HG02571 (cell line): ENCODE data around the gene BAMBI.
A peak's percentile ranks its signal among the peaks of the same experiment; 100 is the strongest.
"Not testable (repeated sequence)": the region's sequence is repeated elsewhere in the genome, so short reads cannot be mapped to it uniquely, and the experiment has no call there.

Experiments used
- ATAC-seq: cut with Tn5 transposase; IDR thresholded peaks from one replicate; pipeline ENCODE4 v1.9.1; 2021; ENCODE audit warnings: mild to moderate bottlenecking, moderate library complexity; ENCODE audit not compliant: unreplicated experiment

The BAMBI gene, protein sequence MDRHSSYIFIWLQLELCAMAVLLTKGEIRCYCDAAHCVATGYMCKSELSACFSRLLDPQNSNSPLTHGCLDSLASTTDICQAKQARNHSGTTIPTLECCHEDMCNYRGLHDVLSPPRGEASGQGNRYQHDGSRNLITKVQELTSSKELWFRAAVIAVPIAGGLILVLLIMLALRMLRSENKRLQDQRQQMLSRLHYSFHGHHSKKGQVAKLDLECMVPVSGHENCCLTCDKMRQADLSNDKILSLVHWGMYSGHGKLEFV

DNA sequence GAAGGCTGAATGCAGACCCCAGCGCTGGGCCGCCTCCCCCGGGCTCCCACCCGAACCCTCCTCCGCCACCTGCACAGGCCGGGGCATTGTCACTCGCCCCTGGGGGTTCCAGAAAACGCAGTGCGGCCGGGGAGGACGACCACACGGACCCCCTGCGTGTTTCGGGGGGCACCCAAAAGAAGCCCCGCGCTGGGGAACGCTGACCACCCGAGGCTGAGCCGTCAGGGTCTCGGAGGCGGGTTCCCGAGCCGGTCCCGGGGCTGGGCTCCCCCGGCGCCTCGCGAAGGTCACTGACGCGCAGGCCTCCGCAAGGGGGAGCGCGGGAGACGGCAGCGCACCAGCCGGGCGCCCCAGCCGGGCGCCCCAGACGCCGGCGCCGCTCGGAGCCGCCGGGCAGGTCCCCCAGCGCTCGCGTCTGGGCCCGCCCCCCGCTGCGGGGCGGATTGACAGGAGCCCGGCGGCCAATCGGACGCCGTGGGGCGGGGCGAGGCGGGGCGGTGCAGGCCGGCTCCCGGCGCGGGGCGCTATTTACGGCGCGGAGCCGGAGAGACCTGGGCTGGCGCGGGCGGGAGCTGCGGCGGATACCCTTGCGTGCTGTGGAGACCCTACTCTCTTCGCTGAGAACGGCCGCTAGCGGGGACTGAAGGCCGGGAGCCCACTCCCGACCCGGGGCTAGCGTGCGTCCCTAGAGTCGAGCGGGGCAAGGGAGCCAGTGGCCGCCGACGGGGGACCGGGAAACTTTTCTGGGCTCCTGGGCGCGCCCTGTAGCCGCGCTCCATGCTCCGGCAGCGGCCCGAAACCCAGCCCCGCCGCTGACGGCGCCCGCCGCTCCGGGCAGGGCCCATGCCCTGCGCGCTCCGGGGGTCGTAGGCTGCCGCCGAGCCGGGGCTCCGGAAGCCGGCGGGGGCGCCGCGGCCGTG, at the start of gene BAMBI:
Gene BAMBI, plus strand, starts transcription at position 554 of the 920 bp plus-strand sequence. CDS start 377 bp downstream, outside the sequence.
- peak; percentile 98 for ATAC-seq

DNA sequence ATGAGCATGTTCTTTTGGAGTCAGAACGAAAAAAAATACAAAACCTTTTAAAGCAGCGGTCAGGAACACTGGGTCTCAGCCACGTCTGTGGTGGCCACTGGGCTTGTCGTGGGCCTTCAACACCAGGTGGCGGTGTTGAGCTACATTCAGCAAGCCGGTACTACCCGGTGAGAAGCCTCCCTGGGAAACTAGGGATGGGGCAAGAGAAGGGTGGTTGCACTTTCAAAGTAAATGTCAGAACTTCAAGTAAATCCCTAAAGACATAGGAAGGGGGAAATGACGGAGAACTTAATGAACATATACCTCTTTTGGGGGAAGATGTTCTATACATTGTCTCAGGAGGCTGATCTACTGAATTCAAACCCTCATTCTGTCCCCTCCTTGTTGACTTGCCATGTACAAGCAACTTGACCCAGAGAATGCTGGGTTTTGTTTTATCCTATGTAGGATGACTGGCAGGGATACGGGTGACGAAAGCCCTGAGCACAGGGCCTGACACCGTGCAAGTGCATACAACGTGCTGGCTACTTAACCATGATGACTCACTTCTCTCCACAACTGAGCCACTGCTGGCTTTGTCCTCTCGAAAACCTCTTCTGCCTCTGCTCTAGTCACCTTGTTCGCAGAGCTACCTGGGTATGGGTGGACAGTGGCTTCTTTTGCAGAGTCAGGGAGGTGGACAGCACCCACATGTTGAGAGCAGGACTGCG, 49.0 kb upstream of the BAMBI start:
- ATAC-seq, result peak; percentile 63

DNA sequence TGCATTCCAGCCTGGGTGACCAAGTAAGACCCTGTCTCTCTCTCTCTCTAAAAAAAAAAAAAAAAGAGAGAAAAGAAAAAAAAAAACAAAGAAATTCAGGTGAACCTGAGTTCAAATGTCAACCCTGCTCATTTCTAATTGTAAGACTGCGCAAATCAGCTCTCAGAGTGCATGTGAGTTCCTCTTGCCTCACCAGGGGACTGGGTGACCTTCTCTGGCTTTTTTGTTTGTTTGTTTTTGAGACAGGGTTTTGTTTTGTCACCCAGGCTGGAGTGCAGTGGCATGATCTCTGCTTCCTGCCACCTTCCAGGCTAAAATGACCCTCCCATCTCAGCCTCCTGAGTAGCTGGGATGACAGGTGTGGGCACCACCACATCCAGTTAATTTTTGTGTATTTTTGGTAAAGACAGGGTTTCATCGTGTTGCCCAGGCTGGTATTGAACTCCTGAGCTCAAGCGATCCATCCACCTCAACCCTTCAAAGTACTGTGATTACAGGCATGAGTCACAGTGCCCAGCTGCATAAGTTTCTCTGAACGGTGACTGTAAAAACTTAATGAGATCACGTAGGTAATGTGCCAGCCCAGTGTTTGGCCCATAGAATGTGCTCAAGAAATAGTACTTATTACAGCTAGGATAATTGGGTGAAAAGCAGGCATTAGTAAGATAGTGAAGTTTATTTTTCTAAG, 45.3 kb upstream of the BAMBI start:
- ATAC-seq, result no peak

DNA sequence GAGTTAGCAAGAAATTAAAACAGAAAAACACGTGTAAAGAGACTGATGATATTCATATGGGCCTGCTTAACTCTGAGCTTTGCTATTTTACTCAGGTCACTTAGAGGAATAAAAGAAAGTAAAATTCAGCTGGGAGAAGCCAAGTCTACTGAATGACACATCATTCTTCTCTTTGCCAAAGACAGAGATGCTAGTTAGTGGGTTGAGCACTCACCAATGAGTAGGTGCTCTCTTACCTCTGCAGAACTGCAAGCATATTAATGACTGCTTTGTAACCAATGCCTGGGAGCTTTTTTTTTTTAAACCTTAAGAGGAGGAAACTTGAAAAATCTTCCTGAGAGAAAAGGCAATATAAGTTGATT, 44.8 kb upstream of the BAMBI start:
- no peak for ATAC-seq

DNA sequence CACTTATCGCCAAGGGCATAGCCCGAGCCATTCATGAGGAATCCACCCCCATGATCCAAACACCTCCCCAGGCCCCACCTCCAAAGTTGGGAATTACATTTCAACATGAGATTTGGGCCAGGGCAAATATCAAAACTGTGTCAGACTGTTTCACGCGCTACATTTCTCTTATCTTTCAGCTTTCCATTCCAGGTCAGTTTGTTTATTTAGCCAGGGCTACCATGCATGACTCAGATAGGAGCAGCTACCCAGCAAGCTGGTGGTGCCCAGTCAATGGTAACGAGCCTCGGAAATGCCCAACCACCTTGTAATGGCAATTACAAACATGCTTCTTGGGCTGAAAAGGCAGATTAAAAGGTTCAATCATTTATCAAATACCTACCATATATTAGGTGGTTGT, 43.6 kb upstream of the BAMBI start:
- no peak for ATAC-seq

DNA sequence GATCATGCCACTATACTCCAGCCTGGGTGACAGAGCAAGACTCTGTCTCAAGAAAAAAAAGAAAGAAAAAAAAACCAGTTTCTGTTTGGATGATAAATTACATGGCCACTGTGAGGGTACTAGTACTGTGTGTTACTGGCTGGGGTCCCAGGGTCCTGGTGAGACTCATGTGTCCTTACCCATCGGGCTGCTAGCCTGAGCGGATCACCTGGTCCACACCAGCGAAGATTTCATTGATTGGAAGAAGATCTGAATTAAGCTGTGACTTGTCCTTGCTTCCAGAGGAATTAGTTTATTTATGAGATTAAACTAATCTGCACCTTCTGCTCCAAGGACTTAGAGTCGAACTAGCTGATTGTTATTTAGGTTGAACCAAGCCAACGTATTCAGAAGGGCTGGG, 40.0 kb upstream of the BAMBI start:
- ATAC-seq, result no peak

DNA sequence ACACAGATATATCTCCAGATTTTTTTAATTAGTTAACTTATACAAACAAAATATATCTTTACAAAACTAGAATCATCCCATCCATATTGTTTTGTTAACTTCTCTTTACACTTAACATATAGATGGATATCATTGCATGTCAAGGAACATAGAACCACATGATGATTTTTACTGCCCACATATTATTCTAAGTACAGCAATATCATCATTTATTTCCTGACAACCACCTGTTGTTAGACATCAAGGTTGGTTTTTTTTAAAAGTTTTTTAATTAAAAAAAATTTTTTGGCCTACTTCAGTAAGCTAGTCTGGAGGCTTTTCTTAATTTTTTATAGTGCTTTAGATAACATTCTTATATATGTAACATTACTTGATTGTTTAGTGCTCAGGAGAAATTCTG, 38.9 kb upstream of the BAMBI start:
- no peak for ATAC-seq

DNA sequence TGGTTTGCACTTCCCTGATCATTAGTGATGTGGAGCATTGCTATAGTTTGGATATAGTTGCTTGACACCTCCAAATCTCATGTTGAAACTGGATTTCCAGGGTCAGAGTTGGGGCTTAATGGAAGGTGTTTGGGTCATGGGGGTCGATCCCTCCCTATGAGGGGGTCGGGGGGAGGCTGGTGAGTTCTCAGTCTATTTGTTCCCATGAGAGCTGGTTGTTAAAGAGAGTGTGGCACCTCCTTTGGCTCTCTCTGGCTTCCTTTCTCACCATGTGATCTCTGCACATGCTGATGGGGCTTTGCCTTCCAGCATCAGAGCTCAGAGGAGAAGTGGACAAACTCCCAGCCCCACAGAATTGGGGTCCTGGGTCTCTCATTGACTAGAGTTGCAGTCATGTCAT, 36.8 kb upstream of the BAMBI start:
- no peak for ATAC-seq

DNA sequence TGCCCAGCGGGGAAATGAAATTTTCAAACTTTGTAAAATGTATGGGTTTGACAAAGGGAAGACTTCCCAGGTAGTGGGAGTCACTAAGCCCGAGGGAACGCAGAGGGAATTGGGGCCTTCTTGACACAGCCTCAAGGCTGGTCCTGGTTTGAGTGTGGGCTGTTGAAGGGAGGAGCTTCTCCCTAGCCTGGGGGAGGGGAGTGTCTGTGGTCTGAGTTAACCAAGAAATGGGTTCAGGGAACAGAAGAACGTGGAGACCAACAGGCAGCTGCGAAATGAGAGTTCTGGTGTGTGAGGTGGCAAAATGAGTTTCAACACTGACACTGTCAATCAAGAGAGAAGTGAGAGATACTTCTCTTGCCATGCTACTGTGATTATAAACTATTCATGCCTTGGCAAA, 32.7 kb upstream of the BAMBI start:
- no peak for ATAC-seq

DNA sequence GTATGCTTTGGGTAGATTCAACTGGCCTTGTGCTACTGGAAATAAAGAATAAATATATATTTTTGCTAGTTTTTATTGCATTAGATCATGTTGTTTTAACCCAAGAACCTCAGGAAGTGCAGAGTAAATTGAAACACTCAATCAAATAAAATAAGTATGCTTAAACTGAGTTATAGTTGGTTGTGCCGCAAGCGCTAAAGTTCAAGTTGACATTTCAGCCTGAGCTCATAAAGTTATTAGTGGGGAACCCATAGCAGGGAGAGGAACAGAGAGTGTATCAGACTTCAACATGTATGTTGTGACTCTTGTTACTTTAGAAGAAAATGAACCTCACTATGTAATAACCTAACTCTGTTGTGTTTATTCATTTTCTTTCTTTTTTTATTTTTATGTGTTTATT, 25.2 kb upstream of the BAMBI start:
- ATAC-seq, result no peak

DNA sequence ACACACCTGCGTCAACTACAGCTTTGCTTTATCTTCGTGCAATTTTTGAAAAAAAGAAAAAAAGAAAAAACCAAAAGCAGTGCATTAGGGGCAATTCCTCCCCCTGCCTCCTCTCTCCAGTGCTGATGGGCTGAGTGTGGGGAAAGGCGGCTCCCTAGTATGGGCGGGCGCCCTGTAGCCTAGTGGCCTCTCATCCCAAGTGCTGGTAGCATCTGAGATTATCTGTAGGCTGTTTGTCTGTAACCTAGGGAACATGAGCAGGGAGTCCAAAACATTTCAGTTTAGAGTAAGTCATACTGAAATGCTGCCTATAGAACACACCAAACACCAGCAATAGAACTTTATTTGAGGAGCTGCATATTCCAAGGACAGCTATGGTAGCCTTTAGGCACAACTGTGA, 24.6 kb upstream of the BAMBI start:
- no peak for ATAC-seq

DNA sequence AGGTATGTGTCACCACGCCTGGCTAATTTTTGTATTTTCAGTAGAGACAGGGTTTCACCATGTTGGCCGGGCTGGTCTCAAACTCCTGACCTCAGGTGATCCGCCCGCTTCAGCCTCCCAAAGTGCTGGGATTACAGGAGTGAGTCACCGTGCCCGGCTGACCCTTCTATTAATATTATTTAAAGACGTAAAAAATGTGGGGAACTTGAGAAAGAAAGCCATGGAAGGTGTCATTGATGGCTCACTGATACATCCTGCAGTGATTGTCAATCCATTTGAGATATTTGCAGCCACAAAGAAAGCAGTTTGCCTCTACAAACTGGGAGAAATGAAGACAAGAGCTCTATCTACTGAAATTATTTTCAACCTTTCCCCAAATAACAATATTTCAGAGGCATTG, 18.5 kb upstream of the BAMBI start:
- not testable (repeated sequence) for ATAC-seq

DNA sequence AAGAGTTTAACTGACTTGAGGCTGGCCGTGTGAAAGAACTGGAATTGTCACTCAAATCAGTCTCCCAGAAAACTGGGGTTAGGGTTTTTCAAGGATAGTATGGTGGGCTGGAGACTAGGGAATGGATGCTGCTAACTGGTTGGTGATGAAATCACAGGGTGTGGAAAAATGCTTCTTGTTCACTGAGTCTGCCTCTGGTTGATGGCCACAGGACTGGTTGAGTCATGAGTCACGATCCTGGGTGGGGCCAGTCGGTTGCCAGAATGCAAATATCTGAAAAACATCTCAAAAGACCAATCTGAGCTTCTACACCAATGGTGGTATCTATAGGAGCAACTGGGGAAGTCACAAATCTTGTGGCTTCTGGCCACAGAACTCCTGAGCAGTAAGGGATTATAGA, 16.3 kb upstream of the BAMBI start:
- ATAC-seq, result no peak

DNA sequence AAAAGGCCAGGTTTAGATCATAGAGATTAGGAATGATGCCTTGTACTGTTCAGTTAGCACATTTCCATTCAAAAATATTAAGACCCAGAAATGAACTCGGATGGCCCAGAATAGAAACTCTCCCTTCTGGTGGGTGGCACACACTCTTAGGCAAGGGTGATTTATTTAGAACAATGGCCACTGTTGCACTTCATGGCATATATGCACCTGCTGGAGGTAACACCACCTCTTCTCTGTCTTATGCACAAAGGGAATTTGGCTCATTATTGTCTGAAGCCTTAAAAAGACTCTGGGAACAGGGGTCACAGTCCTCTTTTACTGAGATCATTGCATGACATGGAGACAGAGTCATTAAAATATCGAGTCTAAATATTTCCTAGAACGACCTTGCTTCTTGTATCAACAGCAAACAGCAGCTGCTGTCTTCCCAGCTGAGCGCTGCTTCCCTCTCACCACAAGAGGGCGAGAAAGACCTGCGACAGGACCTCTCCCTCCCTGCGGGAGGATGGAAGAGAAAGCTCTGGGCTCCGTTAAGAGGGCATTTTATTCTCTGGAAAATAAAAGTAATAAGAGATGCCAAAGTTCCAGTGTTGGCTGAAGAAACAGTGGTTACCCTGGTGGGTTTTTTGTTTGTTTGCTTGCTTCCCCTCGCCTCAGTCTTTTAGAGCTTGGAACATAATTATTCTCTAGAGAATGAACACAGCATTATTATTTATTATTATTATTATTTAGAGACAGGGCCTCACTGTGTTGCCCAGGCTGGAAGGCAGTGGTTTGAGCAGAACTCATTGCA, 13.5 kb upstream of the BAMBI start:
- ATAC-seq, result peak; percentile 80

DNA sequence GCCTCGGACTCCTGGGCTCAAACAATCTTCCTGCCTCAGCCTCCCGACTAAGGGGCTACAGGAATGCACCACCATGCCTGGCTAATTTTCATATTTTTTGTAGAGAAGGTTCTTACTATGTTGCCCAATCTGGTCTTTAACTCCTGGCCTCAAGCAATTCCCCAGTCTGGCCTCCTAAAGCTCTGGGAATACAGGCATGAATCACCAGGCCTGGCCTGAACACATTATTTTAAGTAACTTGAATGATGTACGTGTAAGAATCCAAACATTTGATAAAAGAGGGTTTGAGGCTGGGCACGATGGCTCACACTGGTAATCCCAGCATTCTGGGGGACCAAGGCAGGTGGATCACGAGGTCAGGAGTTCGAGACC, 13.0 kb upstream of the BAMBI start:
- ATAC-seq, result no peak

DNA sequence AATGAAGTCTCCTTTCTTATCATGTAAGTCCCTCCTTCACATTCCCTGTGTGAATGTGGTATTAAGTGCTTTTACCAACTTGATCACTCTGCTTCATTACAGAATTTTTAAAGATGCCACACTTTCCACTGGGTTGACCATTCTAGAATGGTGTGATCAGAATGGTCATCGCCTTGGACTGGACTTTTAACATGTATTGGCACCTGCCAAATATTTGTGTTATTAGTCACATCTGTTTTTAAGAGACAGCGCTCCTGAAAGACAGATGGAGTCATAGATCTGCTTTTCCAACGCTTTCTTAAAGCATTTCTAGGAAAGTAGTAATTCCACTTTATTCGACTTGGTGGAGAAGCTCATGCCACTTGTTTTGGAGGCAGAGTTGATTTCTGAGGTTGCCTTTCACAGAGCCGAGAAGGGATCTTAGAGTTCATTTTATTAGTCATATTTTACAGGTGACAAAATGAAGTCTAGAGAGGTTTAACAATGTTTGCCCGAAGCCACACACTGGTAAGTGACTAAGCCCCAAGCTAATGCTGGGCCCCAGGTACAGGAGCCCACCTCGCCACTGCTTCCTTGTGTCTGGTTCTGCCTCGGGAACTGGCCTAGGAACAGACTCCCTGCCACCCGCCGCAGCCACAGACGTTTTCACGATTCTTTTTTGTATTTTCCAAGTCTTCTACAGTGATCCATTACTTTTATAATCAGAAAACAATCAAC, 10.4 kb upstream of the BAMBI start:
- no peak for ATAC-seq

DNA sequence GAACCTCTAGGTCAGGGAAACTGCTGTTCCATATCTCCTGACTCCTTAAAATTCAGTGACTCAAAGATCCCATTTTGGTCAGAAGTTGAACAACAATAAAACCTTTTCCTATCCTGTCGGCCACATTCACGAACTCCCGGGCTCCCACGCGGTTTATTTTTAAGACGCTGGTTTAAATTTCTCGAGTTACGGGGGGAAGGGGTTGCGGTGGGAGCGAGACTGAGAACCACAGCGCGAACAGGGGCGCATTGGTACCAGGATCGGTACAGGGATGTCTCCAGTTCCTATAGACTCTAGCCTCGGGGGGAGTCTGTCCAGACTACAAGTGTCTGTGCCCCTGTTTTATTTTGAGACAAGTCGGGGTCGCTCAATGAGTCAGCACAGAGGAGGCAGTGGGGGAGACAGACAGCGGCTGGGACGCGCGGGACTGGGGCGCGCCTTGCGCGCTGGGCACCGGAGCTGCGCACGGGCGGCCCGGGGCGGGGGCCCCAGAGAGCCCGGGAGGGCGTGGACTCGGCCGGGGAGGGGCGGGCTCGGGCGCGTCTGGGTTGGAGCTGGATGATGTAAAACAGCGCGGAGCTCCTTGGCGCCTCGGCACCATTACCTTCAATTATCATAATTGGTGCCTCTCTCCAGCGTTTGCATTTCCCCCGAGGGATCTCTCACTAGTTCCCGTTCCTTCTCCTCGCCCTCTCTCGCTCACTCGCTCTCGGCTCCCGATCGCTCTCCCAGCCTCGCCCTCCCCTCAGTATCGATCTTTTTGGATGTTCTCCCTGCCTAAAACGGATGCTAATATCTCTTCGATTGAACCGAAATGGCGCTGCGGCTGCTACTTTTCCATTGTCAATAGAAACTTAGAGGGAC, 8.7 kb upstream of the BAMBI start:
- ATAC-seq, result no peak

DNA sequence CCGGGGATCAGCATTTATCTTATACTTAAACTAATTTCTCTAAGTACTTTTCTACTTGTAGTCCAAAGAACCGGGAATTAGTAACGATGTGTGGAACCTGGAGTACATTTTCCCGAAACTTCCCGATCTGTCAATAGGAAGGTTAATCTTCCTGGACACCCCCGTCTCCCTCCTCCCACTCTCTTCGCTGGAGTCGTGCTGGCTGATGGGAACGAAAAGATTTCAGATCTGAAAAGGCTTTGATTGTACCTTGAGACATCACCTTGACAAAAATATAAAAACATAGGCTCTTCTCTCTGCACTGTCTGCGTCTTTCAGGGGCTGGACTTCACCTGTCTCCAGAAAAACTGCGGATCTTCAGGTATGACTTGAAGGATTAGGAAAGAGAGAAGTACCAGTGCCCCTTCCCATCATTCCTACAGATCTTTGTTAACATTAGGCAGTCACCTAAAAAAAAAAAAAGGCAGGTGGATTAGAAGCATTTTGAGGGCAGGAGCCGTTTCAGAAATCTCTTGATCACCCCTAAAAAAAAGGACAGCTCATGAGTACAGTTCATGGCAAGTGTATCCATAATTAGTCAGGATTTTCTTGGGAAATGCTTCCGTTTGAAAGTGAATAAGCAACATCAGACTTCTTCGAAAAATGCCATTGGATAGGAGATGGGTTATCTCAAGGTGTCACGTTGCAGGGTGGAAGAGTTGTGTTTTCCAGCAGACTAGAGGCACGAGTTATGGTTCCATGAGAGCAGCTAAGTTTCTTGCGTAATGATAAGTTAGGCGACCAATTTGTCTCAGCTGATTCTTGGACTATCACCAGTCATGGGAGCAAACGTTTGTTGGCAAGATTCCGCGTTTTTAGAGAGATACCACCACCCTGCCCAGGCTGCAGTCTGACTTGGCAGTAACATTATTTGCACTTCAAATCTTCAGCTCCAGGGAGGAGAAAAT, 7.8 kb upstream of the BAMBI start:
- ATAC-seq, result no peak
